Neural cell (in vitro differentiated cells): ENCODE results near the gene PRR5. TPM values are rescaled to one million over a fixed set of nuclear protein-coding genes. Genes with fewer than 3 reads are reported as not detected.
"Not testable (repeated sequence)": the region's sequence is repeated elsewhere in the genome, so short reads cannot be mapped to it uniquely, and the experiment has no call there.

ENCODE experiments used
- H2AFZ ChIP-seq: fragments of 200-600, 300-800 bp; sonication (generic), shearing (Covaris generic); 2 replicates; pipeline ENCODE4 v1.6.0; 2014; ENCODE audit warnings: low read depth, mild to moderate bottlenecking, antibody characterized with exemption, low read length, moderate library complexity
- H3F3A ChIP-seq: fragments of 200-600 bp; shearing (Covaris generic); 2 replicates; pipeline ENCODE4 v1.6.1; 2016; ENCODE audit warnings: mild to moderate bottlenecking, moderate library complexity, mixed read lengths, antibody characterized with exemption, low read length; ENCODE audit not compliant: insufficient read depth, poor library complexity, severe bottlenecking
- H3K27ac ChIP-seq: fragments of 200-600, 300-800 bp; sonication (generic), shearing (Covaris generic); 2 replicates; pipeline ENCODE4 v1.5.1; 2014; ENCODE audit warnings: mild to moderate bottlenecking, low read length, moderate library complexity
- H3K27me3 ChIP-seq: fragments of 300-800, 200-600 bp; sonication (generic), shearing (Covaris generic); 2 replicates; pipeline ENCODE4 v1.6.0; 2014; ENCODE audit warnings: mild to moderate bottlenecking, low read depth, low read length, moderate library complexity; ENCODE audit not compliant: insufficient read depth
- H3K36me3 ChIP-seq: fragments of 300-800, 200-600 bp; sonication (generic), shearing (Covaris generic); 2 replicates; pipeline ENCODE4 v1.5.1; 2014; ENCODE audit warnings: mild to moderate bottlenecking, antibody characterized with exemption, low read length, moderate library complexity; ENCODE audit not compliant: insufficient read depth
- H3K4me2 ChIP-seq: fragments of 300-800, 200-600 bp; sonication (generic), shearing (Covaris generic); 2 replicates; pipeline ENCODE4 v1.6.0; 2014; ENCODE audit warnings: mild to moderate bottlenecking, low read length
- H3K4me3 ChIP-seq: fragments of 300-800, 200-600 bp; sonication (generic), shearing (Covaris generic); 2 replicates; pipeline ENCODE4 v1.5.1; 2014; ENCODE audit warnings: mild to moderate bottlenecking, low read length, moderate library complexity
- H3K79me2 ChIP-seq: fragments of 200-600 bp; shearing (Covaris generic); replicated peaks from 2 replicates; pipeline ENCODE4 v1.6.0; 2014; ENCODE audit warnings: mild to moderate bottlenecking, low read length, moderate library complexity; ENCODE audit not compliant: insufficient read depth
- H3K9ac ChIP-seq: fragments of 300-800, 200-600 bp; sonication (generic), shearing (Covaris generic); 2 replicates; pipeline ENCODE4 v1.6.1; 2016; ENCODE audit warnings: mild to moderate bottlenecking, low read length, mixed read lengths
- H3K9me2 ChIP-seq: fragments of 200-600 bp; shearing (Covaris generic); 2 replicates; pipeline ENCODE4 v1.6.1; 2016; ENCODE audit warnings: mild to moderate bottlenecking, low read length, mixed read lengths; ENCODE audit not compliant: insufficient read depth
- H3K9me3 ChIP-seq: fragments of 200-600, 300-800 bp; sonication (generic), shearing (Covaris generic); 2 replicates; pipeline ENCODE4 v1.6.1; 2016; ENCODE audit warnings: mild to moderate bottlenecking, mixed run types, low read length, moderate library complexity, mixed read lengths
- H4K20me1 ChIP-seq: fragments of 200-600 bp; shearing (Covaris generic); 2 replicates; pipeline ENCODE4 v1.6.1; 2016; ENCODE audit warnings: mild to moderate bottlenecking, mixed run types; ENCODE audit not compliant: insufficient read depth
- EP300 ChIP-seq: fragments of 450-650 bp; conservative IDR thresholded peaks from 2 replicates; pipeline ENCODE4 v1.6.1; 2014; ENCODE audit warnings: antibody characterized with exemption, mild to moderate bottlenecking, moderate library complexity; ENCODE audit not compliant: poor library complexity, severe bottlenecking
- EZH2 ChIP-seq: fragments of 200-600, 300-800 bp; shearing (Covaris generic), sonication (generic); IDR thresholded peaks from 2 replicates; pipeline ENCODE4 v1.6.1; 2014; ENCODE audit warnings: antibody characterized with exemption, low read length, borderline replicate concordance, mild to moderate bottlenecking; ENCODE audit not compliant: insufficient read depth, poor library complexity, severe bottlenecking
- POLR2AphosphoS5 ChIP-seq: IDR thresholded peaks from 2 replicates; pipeline ENCODE4 v1.6.1; 2012
- RAD21 ChIP-seq: fragments of 450-650 bp; conservative IDR thresholded peaks from 2 replicates; pipeline ENCODE4 v1.6.1; 2014; ENCODE audit warnings: antibody characterized with exemption, mild to moderate bottlenecking, moderate library complexity
- TAF1 ChIP-seq: IDR thresholded peaks from 2 replicates; pipeline ENCODE4 v1.6.1; 2012; ENCODE audit warnings: low read depth
- polyA plus RNA-seq: library from polyadenylated mRNA; depleted of rRNA; stranded (reverse); fragments of >200 nt; gene quantifications from 2 replicates; pipeline ENCODE4 v1.2.3, GENCODE V29; 2014
- TF ChIP-seq, protein P1 (sequence below): IDR thresholded peaks from 2 replicates; pipeline ENCODE4 v1.6.1; 2012; ENCODE audit warnings: borderline replicate concordance
- TF ChIP-seq, protein P2 (sequence below): fragments of 450-650 bp; IDR thresholded peaks from 2 replicates; pipeline ENCODE4 v1.5.1; 2014; ENCODE audit warnings: antibody characterized with exemption, mild to moderate bottlenecking, moderate library complexity; ENCODE audit not compliant: poor library complexity, severe bottlenecking

Gene PRR5
- polyA plus RNA-seq, 1 donor from 2014 or later = 16.2 TPM

DNA sequence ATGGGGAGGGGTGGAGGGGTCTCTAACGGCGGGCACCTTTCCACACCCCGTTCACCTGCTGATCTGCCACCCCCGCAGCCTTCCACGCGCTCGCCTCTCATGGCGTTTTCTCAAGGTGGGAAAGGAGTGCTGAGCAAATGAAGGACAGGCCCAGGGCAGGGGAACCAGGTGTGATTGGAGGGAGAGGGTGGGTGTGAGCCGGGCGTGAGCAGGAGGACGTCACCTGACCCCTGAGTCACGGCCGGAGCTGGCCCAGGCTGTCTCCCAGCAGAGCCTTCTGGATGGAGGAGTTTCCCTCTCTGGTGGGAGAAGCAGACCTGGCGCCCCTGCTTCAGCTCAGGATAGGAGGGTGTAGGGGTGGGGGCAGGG, 36.3 kb downstream of the PRR5 start:
- no peaks in the 10 kb centered on the region for H3F3A ChIP-seq
- H3K9me2 ChIP-seq = no peaks in the 10 kb centered on the region
- no peaks in the 10 kb centered on the region for H4K20me1 ChIP-seq
- H3K27me3 ChIP-seq = no peaks in the 10 kb centered on the region
- H3K36me3 ChIP-seq = no peaks in the 10 kb centered on the region
- no peaks in the 10 kb centered on the region for H3K9me3 ChIP-seq
- H3K79me2 ChIP-seq = no peaks in the 10 kb centered on the region
- no peak overlapping the region for H2AFZ ChIP-seq
- no peak overlapping the region for H3K4me2 ChIP-seq
- H3K27ac ChIP-seq = no peak overlapping the region
- no peak overlapping the region for H3K9ac ChIP-seq
- no peak overlapping the region for H3K4me3 ChIP-seq
- TF ChIP-seq POLR2AphosphoS5 = no peak

DNA sequence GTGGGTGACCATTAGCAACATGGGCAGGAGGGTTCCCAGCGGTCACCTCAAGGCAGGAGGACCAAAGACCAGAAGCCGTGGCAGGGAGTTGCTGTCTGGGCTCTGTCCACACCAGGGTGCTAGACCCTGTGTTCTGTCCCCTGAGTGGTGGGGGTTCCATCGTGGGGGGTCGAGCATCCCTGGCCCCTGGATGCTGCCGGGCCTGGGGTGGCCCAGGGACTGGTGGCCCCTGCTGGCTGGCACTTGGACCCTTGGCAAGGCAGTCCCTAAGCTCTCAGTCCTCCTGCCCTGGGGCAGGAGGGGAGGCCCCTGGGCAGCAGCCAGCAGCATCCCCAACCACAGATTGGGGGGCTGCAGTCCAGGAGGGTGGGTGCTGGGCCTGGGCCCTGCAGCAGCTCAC, 37.0 kb downstream of the PRR5 start:
- no peak overlapping the region for H2AFZ ChIP-seq
- H3K36me3 ChIP-seq = no peaks in the 10 kb centered on the region
- H3K9ac ChIP-seq = no peak overlapping the region
- no peaks in the 10 kb centered on the region for H3K27me3 ChIP-seq
- no peaks in the 10 kb centered on the region for H3K79me2 ChIP-seq
- no peaks in the 10 kb centered on the region for H4K20me1 ChIP-seq
- H3K4me3 ChIP-seq = no peak overlapping the region
- no peak for TF ChIP-seq EP300
- TF ChIP-seq RAD21 = no peak
- TF ChIP-seq POLR2AphosphoS5 = no peak
- TF ChIP-seq, protein P1, sequence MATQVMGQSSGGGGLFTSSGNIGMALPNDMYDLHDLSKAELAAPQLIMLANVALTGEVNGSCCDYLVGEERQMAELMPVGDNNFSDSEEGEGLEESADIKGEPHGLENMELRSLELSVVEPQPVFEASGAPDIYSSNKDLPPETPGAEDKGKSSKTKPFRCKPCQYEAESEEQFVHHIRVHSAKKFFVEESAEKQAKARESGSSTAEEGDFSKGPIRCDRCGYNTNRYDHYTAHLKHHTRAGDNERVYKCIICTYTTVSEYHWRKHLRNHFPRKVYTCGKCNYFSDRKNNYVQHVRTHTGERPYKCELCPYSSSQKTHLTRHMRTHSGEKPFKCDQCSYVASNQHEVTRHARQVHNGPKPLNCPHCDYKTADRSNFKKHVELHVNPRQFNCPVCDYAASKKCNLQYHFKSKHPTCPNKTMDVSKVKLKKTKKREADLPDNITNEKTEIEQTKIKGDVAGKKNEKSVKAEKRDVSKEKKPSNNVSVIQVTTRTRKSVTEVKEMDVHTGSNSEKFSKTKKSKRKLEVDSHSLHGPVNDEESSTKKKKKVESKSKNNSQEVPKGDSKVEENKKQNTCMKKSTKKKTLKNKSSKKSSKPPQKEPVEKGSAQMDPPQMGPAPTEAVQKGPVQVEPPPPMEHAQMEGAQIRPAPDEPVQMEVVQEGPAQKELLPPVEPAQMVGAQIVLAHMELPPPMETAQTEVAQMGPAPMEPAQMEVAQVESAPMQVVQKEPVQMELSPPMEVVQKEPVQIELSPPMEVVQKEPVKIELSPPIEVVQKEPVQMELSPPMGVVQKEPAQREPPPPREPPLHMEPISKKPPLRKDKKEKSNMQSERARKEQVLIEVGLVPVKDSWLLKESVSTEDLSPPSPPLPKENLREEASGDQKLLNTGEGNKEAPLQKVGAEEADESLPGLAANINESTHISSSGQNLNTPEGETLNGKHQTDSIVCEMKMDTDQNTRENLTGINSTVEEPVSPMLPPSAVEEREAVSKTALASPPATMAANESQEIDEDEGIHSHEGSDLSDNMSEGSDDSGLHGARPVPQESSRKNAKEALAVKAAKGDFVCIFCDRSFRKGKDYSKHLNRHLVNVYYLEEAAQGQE = no peak
- TF ChIP-seq, protein P2, sequence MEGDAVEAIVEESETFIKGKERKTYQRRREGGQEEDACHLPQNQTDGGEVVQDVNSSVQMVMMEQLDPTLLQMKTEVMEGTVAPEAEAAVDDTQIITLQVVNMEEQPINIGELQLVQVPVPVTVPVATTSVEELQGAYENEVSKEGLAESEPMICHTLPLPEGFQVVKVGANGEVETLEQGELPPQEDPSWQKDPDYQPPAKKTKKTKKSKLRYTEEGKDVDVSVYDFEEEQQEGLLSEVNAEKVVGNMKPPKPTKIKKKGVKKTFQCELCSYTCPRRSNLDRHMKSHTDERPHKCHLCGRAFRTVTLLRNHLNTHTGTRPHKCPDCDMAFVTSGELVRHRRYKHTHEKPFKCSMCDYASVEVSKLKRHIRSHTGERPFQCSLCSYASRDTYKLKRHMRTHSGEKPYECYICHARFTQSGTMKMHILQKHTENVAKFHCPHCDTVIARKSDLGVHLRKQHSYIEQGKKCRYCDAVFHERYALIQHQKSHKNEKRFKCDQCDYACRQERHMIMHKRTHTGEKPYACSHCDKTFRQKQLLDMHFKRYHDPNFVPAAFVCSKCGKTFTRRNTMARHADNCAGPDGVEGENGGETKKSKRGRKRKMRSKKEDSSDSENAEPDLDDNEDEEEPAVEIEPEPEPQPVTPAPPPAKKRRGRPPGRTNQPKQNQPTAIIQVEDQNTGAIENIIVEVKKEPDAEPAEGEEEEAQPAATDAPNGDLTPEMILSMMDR = no peak
- no peak for TF ChIP-seq TAF1
- TF ChIP-seq EZH2 = no peak
- H3K9me3 ChIP-seq = no peaks in the 10 kb centered on the region
- H3K27ac ChIP-seq = no peak overlapping the region
- no peaks in the 10 kb centered on the region for H3K9me2 ChIP-seq
- H3F3A ChIP-seq = no peaks in the 10 kb centered on the region
- no peak overlapping the region for H3K4me2 ChIP-seq

DNA sequence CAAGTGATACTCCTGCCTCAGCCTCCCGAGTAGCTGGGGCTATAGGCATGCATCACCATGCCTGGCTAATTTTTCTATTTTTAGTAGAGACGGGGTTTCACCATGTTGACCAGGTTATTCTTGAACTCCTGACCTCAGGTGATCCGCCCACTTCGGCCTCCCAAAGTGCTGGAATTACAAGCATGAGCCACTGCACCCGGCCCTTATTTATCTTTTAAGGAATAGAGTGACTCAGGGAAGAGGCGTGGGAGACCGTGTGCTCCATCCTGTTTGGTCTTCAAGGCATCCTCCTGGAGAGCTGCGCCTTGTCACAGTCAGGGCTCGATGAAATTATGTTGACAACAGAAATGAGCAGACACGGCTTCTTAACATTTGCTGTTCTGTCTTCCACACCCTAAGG, 37.7 kb downstream of the PRR5 start:
- not testable (repeated sequence) for H3K36me3 ChIP-seq, H3F3A ChIP-seq, H3K4me3 ChIP-seq, H3K4me2 ChIP-seq, H3K9ac ChIP-seq, H4K20me1 ChIP-seq, H3K27ac ChIP-seq, H3K79me2 ChIP-seq, H3K9me3 ChIP-seq, H2AFZ ChIP-seq, H3K9me2 ChIP-seq, H3K27me3 ChIP-seq
